Osteocyte (in vitro differentiated cells): ENCODE data around the gene NTSR2. TPM values are rescaled to one million over a fixed set of nuclear protein-coding genes. Genes with fewer than 3 reads are reported as not detected.

Experiments
- DNase-seq: peaks from one replicate; pipeline ENCODE4 v3.0.0; 2021; ENCODE audit warnings: mixed read lengths; ENCODE audit not compliant: unreplicated experiment; ENCODE audit errors: extremely low spot score
- H3K27ac Mint-ChIP-seq: one replicate; pipeline ENCODE4 v1.8.0; 2021; ENCODE audit warnings: mild to moderate bottlenecking, mixed read lengths; ENCODE audit not compliant: unreplicated experiment
- H3K27me3 Mint-ChIP-seq: one replicate; pipeline ENCODE4 v1.8.0; 2021; ENCODE audit warnings: mixed read lengths; ENCODE audit not compliant: unreplicated experiment
- H3K36me3 Mint-ChIP-seq: one replicate; pipeline ENCODE4 v1.8.0; 2021; ENCODE audit warnings: mixed read lengths; ENCODE audit not compliant: unreplicated experiment
- H3K4me1 Mint-ChIP-seq: one replicate; pipeline ENCODE4 v1.8.0; 2021; ENCODE audit warnings: mixed read lengths; ENCODE audit not compliant: unreplicated experiment
- H3K4me3 Mint-ChIP-seq: one replicate; pipeline ENCODE4 v1.8.0; 2021; ENCODE audit warnings: mild to moderate bottlenecking, moderate library complexity, mixed read lengths; ENCODE audit not compliant: unreplicated experiment
- H3K9me3 Mint-ChIP-seq: one replicate; pipeline ENCODE4 v1.8.0; 2021; ENCODE audit warnings: mixed read lengths; ENCODE audit not compliant: unreplicated experiment
- total RNA-seq: library from RNA; stranded (reverse); gene quantifications from 2 replicates; pipeline ENCODE4 v1.2.1, GENCODE V29; 2021
- TF ChIP-seq, protein P1 (sequence below): fragments of 200-600 bp; sonication (generic); IDR thresholded peaks from 2 replicates; pipeline ENCODE4 v1.5.0; 2021; ENCODE audit warnings: antibody characterized with exemption, mild to moderate bottlenecking, moderate library complexity

Gene NTSR2
- total RNA-seq, 1 donor from 2014 or later: not detected

DNA sequence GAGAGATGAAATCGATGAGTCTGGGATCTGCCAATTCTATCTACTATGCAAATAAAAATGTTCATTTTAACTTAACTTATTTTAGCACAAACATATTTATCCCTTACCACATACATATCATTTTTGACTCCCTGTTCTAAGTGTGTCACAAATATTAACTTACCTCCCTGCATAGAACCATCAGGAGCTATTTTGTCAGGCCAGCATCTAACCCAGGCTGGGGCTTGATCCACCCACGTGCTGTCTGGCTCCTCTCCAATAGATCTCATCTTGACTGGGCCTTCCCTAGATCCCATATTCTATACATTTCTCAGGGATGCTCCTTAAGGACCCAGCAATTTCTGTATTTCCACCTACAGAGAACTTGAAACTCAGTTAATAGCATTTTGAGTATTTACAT, 20.9 kb downstream of the NTSR2 start:
- peaks cover 49% of the 10 kb centered on the region for H3K27me3 Mint-ChIP-seq

DNA sequence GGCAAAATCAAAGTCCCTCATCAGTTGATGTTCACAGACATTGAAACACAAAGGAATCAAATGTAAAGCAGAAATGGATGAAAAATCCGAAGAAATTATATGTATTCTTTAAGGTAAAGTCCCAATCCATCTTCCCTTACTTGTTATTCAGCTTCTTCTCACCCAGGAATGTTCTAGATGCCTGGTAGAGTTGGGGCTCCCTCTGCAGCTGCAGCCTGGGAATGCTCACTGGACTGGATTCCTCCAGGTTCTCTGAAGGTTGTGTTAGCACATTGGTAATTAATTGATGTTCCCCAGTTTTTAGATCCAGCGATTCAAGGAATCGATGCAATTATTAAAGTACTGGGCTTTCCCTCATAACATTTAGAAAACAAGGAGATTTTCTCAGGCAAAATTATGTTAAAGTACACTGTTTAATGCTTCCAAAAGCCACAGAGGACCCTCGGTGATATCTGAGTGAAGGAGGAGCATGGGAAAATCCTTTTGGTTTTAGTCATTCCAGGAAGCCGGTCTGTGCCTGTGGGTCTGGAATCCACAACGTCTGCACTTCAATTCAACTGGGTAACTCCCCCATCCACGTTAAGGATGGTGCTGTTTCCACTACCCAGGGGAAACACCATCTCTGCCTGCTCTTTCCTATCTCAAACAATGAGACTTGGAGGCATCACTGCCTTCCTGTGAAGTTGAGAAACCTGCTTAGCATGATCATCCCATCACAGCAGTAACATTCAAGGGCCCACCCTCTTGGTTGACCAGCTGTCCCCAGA, 22.0 kb downstream of the NTSR2 start:
- TF ChIP-seq, protein P1, sequence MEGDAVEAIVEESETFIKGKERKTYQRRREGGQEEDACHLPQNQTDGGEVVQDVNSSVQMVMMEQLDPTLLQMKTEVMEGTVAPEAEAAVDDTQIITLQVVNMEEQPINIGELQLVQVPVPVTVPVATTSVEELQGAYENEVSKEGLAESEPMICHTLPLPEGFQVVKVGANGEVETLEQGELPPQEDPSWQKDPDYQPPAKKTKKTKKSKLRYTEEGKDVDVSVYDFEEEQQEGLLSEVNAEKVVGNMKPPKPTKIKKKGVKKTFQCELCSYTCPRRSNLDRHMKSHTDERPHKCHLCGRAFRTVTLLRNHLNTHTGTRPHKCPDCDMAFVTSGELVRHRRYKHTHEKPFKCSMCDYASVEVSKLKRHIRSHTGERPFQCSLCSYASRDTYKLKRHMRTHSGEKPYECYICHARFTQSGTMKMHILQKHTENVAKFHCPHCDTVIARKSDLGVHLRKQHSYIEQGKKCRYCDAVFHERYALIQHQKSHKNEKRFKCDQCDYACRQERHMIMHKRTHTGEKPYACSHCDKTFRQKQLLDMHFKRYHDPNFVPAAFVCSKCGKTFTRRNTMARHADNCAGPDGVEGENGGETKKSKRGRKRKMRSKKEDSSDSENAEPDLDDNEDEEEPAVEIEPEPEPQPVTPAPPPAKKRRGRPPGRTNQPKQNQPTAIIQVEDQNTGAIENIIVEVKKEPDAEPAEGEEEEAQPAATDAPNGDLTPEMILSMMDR: peak; percentile 48
- Mint-ChIP-seq H3K27me3 (peaks cover 50% of the 10 kb centered on the region), H3K36me3 (no peaks in the 10 kb centered on the region), H3K27ac (no peak overlapping the region), H3K9me3 (no peaks in the 10 kb centered on the region), H3K4me3 (no peak overlapping the region), H3K4me1 (no peaks in the 10 kb centered on the region)
- DNase-seq: no peak

More for the DNA sequence above, 20.9 kb downstream of the NTSR2 start:
- Mint-ChIP-seq H3K4me3 (no peak overlapping the region), H3K36me3 (no peaks in the 10 kb centered on the region), H3K9me3 (no peaks in the 10 kb centered on the region), H3K27ac (no peak overlapping the region), H3K4me1 (no peaks in the 10 kb centered on the region)
- TF ChIP-seq, protein P1: no peak
- no peak for DNase-seq

DNA sequence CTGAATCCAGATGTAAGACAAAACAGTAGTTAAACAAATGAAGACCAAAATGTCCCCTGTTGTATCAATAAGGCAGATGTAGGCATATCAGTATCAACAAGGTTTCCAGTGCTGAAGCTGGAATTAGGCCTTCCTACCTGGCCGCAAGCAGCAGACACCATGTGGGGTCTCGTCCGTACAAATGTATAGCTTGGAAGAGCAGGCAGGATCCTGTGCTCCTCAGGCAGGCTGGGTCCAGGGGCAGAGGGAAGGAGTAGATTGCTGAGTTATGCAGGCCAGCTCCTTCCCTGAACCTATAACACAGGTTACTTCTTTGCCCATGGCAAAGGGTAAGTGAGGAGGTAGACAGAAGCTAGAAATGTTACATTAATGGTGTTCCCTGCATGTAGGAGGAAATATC, 23.5 kb downstream of the NTSR2 start:
- H3K27me3 Mint-ChIP-seq: peaks cover 50% of the 10 kb centered on the region
- H3K9me3 Mint-ChIP-seq: no peaks in the 10 kb centered on the region
- H3K27ac Mint-ChIP-seq: no peak overlapping the region
- no peak for DNase-seq
- TF ChIP-seq, protein P1: no peak
- no peaks in the 10 kb centered on the region for H3K4me1 Mint-ChIP-seq
- H3K4me3 Mint-ChIP-seq: no peak overlapping the region
- H3K36me3 Mint-ChIP-seq: no peaks in the 10 kb centered on the region

DNA sequence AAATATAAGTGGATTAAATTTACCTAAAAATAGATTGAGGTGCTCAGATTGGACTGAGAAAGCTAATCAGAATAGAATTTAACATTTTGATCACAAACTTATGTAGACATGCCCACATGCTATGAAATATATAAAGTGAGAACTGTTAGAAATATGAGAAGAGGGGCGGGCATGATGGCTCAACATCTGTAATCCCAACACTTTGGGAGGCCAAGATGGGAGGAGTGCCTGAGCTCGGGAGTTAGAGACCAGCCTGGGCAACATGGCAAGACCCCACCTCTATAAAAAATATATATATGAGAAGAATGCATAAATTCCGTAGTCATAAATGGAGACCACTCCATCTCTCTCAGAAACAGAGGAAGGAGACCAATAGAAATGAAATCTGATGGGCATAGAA, 25.7 kb downstream of the NTSR2 start:
- no peaks in the 10 kb centered on the region for H3K36me3 Mint-ChIP-seq
- no peak overlapping the region for H3K4me3 Mint-ChIP-seq
- peaks cover 47% of the 10 kb centered on the region for H3K27me3 Mint-ChIP-seq
- no peak overlapping the region for H3K27ac Mint-ChIP-seq
- no peak for DNase-seq
- no peaks in the 10 kb centered on the region for H3K4me1 Mint-ChIP-seq
- H3K9me3 Mint-ChIP-seq: no peaks in the 10 kb centered on the region
- TF ChIP-seq, protein P1: no peak

DNA sequence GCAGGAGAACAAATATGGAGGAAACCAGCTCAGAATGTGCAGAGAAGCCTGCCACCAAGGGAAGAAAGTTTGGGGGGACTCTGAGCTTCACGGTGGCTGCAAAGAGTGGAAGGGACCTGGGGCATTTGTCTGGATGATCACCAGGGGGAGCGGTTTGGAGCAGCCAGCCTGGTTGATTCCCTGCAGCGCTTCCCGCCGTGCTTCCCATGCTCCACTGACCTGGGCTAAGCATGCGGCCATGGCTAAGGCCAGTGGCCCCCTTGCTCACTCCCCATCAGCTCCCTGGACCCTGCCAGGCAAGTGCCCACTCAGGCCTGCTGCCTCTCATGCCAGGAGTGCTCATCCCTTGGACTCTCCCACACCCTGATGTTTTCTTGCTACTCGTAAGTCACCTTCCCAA, 27.0 kb downstream of the NTSR2 start:
- Mint-ChIP-seq H3K9me3 (no peaks in the 10 kb centered on the region), H3K27me3 (peaks cover 39% of the 10 kb centered on the region), H3K4me3 (no peak overlapping the region), H3K27ac (no peak overlapping the region), H3K4me1 (no peaks in the 10 kb centered on the region), H3K36me3 (no peaks in the 10 kb centered on the region)
- TF ChIP-seq, protein P1: no peak
- no peak for DNase-seq
